Keratinocyte (primary cell): ENCODE data around the gene EPHB2. TPM values are rescaled to one million over a fixed set of nuclear protein-coding genes. Genes with fewer than 3 reads are reported as not detected.

Source experiments
- DNase-seq: peaks from one replicate; pipeline ENCODE4 v3.0.0-alpha.2; 2011; ENCODE audit warnings: low read depth, missing footprints, low spot score
- FAIRE-seq: peaks from 2 replicates; lab custom pipeline; 2011; peaks lifted over from hg19 to GRCh38; lab: Jason Lieb, UNC
- H2AFZ ChIP-seq: 2 replicates; pipeline ENCODE4 v1.6.0; 2012; ENCODE audit warnings: low read length, control low read depth, inconsistent platforms; ENCODE audit not compliant: control insufficient read depth
- H3K27ac ChIP-seq: 2 replicates; pipeline ENCODE4 v1.5.1; 2011; ENCODE audit warnings: low read length; ENCODE audit not compliant: control insufficient read depth, insufficient read depth
- H3K27me3 ChIP-seq: 3 replicates; pipeline ENCODE4 v1.6.0; 2011; ENCODE audit warnings: low read length; ENCODE audit not compliant: control insufficient read depth, insufficient read depth; ENCODE audit errors: extremely low read depth
- H3K36me3 ChIP-seq, 2 experiments: 2 replicates in 1 of 2; 3 replicates in 1 of 2; pipeline ENCODE4 v1.5.1; 2011; ENCODE audit warnings: low read length in 2 of 2, mild to moderate bottlenecking in 1 of 2; ENCODE audit not compliant: control insufficient read depth in 2 of 2, insufficient read depth in 2 of 2; ENCODE audit errors: extremely low read depth in 1 of 2
- H3K4me1 ChIP-seq: 3 replicates; pipeline ENCODE4 v1.5.1; 2011; ENCODE audit warnings: low read length; ENCODE audit not compliant: control insufficient read depth, insufficient read depth; ENCODE audit errors: extremely low read depth
- H3K4me2 ChIP-seq: 3 replicates; pipeline ENCODE4 v1.6.0; 2011; ENCODE audit warnings: low read depth, low read length; ENCODE audit not compliant: control insufficient read depth, insufficient read depth; ENCODE audit errors: extremely low read depth
- H3K4me3 ChIP-seq, 3 experiments: fragments of 200-600 bp in 1 of 3; sonication (generic) in 1 of 3; 2 replicates in 2 of 3; 3 replicates in 1 of 3; pipeline ENCODE4 v1.5.1; 2011 to 2016; ENCODE audit warnings: low read length in 3 of 3, mild to moderate bottlenecking in 3 of 3, control low read depth in 2 of 3, inconsistent platforms in 1 of 3, low read depth in 1 of 3, mixed read lengths in 1 of 3, mixed run types in 1 of 3, moderate library complexity in 1 of 3; ENCODE audit not compliant: control insufficient read depth in 2 of 3, insufficient read depth in 2 of 3; ENCODE audit errors: extremely low read depth in 1 of 3
- H3K79me2 ChIP-seq: 2 replicates; pipeline ENCODE4 v1.6.0; 2012; ENCODE audit warnings: low read length; ENCODE audit not compliant: control insufficient read depth, insufficient read depth
- H3K9ac ChIP-seq: 3 replicates; pipeline ENCODE4 v1.6.0; 2011; ENCODE audit warnings: low read length; ENCODE audit not compliant: control insufficient read depth, insufficient read depth; ENCODE audit errors: extremely low read depth
- H3K9me1 ChIP-seq: 3 replicates; pipeline ENCODE4 v1.6.0; 2011; ENCODE audit warnings: low read length; ENCODE audit not compliant: control insufficient read depth, insufficient read depth; ENCODE audit errors: extremely low read depth
- H3K9me3 ChIP-seq: 2 replicates; pipeline ENCODE4 v1.5.1; 2012; ENCODE audit warnings: low read depth, low read length; ENCODE audit not compliant: control insufficient read depth
- H4K20me1 ChIP-seq: 3 replicates; pipeline ENCODE4 v1.6.0; 2011; ENCODE audit warnings: low read length; ENCODE audit not compliant: control insufficient read depth, insufficient read depth; ENCODE audit errors: extremely low read depth
- CTCF ChIP-seq, 3 experiments: IDR thresholded peaks in 1 of 3; conservative IDR thresholded peaks in 1 of 3; optimal IDR thresholded peaks in 1 of 3; 2 replicates in 2 of 3; 3 replicates in 1 of 3; pipeline versions ENCODE3 to v1.5.1; 2011; ENCODE audit warnings: low read length in 3 of 3, mild to moderate bottlenecking in 3 of 3, moderate library complexity in 2 of 3, control low read depth in 1 of 3, inconsistent platforms in 1 of 3; ENCODE audit not compliant: insufficient read depth in 2 of 3; ENCODE audit errors: extremely low read depth in 1 of 3
- EZH2 ChIP-seq: IDR thresholded peaks from one replicate; pipeline ENCODE4 v1.6.1; 2012; ENCODE audit warnings: inconsistent platforms, mild to moderate bottlenecking, low read length, moderate library complexity
- dilution Hi-C: fragments of 300-500 bp; cut with MboI; formaldehyde crosslinking; loops from one replicate; pipeline ENCODE4 v1.7.0; 2020; ENCODE audit warnings: low sequenced_read_pairs; ENCODE audit not compliant: extremely low pct_ligation_motif_present
- polyA plus RNA-seq, 5 experiments: library from polyadenylated mRNA; depleted of rRNA in 3 of 5; stranded (reverse) in 3 of 5; stranded (forward) in 1 of 5; unstranded in 1 of 5; fragments of >200 nt; gene quantifications; 1 replicate in 1 of 5; 2 replicates in 3 of 5; 3 replicates in 1 of 5; pipeline versions ENCODE4 v1.2.1 to v1.2.3, GENCODE V29; 2011 to 2012; ENCODE audit warnings: missing spikeins in 2 of 5, low read depth in 1 of 5, low replicate concordance in 1 of 5

The EPHB2 gene
- polyA plus RNA-seq, 1 donor (not counting 4 experiments of a cell fraction or from before 2014, with no cell fraction given): 0.10 TPM

GRCh38 chr1:22790232-22791008, 79.8 kb downstream of the EPHB2 start:
- H3K79me2 ChIP-seq: no peaks in the 10 kb centered on the region
- H3K4me3 ChIP-seq: no peak overlapping the region
- H3K4me1 ChIP-seq: peaks cover 4% of the 10 kb centered on the region
- no peaks in the 10 kb centered on the region for H3K9me3 ChIP-seq
- DNase-seq (no peak), FAIRE-seq (peak; percentile 5)
- no peak overlapping the region for H3K9ac ChIP-seq
- TF ChIP-seq CTCF (optimal IDR thresholded peaks at IDR 0.05 in 1 of 3, IDR thresholded peaks at IDR 0.05 in 1 of 3, conservative IDR thresholded peaks at IDR 0.05 in 1 of 3; ENCODE audit: extremely low read depth in 1 of 3, insufficient read depth in 2 of 3, low read length in 3 of 3): no peak
- TF ChIP-seq EZH2: no peak
- peaks cover 8% of the 10 kb centered on the region for H3K27me3 ChIP-seq
- H3K36me3 ChIP-seq: no peaks in the 10 kb centered on the region
- H2AFZ ChIP-seq: no peak overlapping the region
- peak overlapping the region; percentile 11 for H3K4me2 ChIP-seq
- dilution Hi-C loops: no loop called here
- H3K27ac ChIP-seq: no peak overlapping the region
- no peaks in the 10 kb centered on the region for H3K9me1 ChIP-seq
- no peaks in the 10 kb centered on the region for H4K20me1 ChIP-seq

GRCh38 chr1:22791831-22792347, 81.2 kb downstream of the EPHB2 start:
- TF ChIP-seq EZH2 (no peak), CTCF (optimal IDR thresholded peaks at IDR 0.05 in 1 of 3, IDR thresholded peaks at IDR 0.05 in 1 of 3, conservative IDR thresholded peaks at IDR 0.05 in 1 of 3; ENCODE audit: extremely low read depth in 1 of 3, insufficient read depth in 2 of 3, low read length in 3 of 3) (no peak)
- no peaks in the 10 kb centered on the region for H3K9me3 ChIP-seq
- dilution Hi-C loops: no loop called here
- H3K79me2 ChIP-seq: no peaks in the 10 kb centered on the region
- FAIRE-seq (no peak), DNase-seq (no peak)
- no peak overlapping the region for H2AFZ ChIP-seq
- peaks cover 4% of the 10 kb centered on the region for H3K4me1 ChIP-seq
- no peaks in the 10 kb centered on the region for H4K20me1 ChIP-seq
- H3K27me3 ChIP-seq: peaks cover 4% of the 10 kb centered on the region
- no peak overlapping the region for H3K27ac ChIP-seq
- H3K36me3 ChIP-seq: no peaks in the 10 kb centered on the region
- no peak overlapping the region for H3K4me3 ChIP-seq
- H3K4me2 ChIP-seq: no peak overlapping the region
- H3K9me1 ChIP-seq: no peaks in the 10 kb centered on the region
- no peak overlapping the region for H3K9ac ChIP-seq
